ENCODE results near the gene TMEM115. TPM values are rescaled to one million over a fixed set of nuclear protein-coding genes. Genes with fewer than 3 reads are reported as not detected.

TMEM115 gene
- total RNA-seq, 2 donors from 2014 or later: 73.0 to 76.7 TPM

- H3K4me1 ChIP-seq (replicated peaks): peaks cover 27% of the 10 kb centered on the region
- intact Hi-C loops (cut with DNase I): loop anchor here (5.0 kb wide), 1 partner anchor 83 kb away; the partner anchor contains the start of gene GNAI2
- TF ChIP-seq POLR2A (IDR thresholded peaks at IDR 0.05): no peak
- no peak for TF ChIP-seq POLR2AphosphoS5 (IDR thresholded peaks at IDR 0.05)
- TF ChIP-seq, protein P1, sequence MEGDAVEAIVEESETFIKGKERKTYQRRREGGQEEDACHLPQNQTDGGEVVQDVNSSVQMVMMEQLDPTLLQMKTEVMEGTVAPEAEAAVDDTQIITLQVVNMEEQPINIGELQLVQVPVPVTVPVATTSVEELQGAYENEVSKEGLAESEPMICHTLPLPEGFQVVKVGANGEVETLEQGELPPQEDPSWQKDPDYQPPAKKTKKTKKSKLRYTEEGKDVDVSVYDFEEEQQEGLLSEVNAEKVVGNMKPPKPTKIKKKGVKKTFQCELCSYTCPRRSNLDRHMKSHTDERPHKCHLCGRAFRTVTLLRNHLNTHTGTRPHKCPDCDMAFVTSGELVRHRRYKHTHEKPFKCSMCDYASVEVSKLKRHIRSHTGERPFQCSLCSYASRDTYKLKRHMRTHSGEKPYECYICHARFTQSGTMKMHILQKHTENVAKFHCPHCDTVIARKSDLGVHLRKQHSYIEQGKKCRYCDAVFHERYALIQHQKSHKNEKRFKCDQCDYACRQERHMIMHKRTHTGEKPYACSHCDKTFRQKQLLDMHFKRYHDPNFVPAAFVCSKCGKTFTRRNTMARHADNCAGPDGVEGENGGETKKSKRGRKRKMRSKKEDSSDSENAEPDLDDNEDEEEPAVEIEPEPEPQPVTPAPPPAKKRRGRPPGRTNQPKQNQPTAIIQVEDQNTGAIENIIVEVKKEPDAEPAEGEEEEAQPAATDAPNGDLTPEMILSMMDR (IDR thresholded peaks at IDR 0.05): no peak
- no peak for DNase-seq (ENCODE audit: low spot score)
- peak overlapping the region; percentile 48 to 68 for H3K4me3 ChIP-seq
- WGBS: 68% methylated on average over 29 of the region's 29 CpGs
- no peaks in the 10 kb centered on the region for H3K9me3 ChIP-seq
- no peaks in the 10 kb centered on the region for H3K27me3 ChIP-seq (replicated peaks; ENCODE audit: insufficient read depth)
- no peaks in the 10 kb centered on the region for H3K36me3 ChIP-seq
- H3K27ac ChIP-seq: peak overlapping the region; percentile 88 to 95
These were observed 39.3 kb downstream of the TMEM115 start for GRCh38 chr3:50319894-50320625.

GRCh38 chr3:50319181-50319893 is 40.0 kb downstream of the TMEM115 start:
- Histone ChIP-seq H3K4me1 (replicated peaks) (peaks cover 27% of the 10 kb centered on the region), H3K9me3 (no peaks in the 10 kb centered on the region), H3K27me3 (replicated peaks; ENCODE audit: insufficient read depth) (no peaks in the 10 kb centered on the region), H3K36me3 (no peaks in the 10 kb centered on the region), H3K4me3 (no peak overlapping the region), H3K27ac (peak overlapping the region in 1 of 2 donors; percentile 90)
- TF ChIP-seq POLR2A (IDR thresholded peaks at IDR 0.05) (no peak), POLR2AphosphoS5 (IDR thresholded peaks at IDR 0.05) (no peak)
- TF ChIP-seq, protein P1 (IDR thresholded peaks at IDR 0.05): no peak
- intact Hi-C loops (cut with DNase I): no loop called here
- DNase-seq (ENCODE audit: low spot score): no peak
- WGBS: 89% methylated on average over 16 of the region's 16 CpGs

DNA sequence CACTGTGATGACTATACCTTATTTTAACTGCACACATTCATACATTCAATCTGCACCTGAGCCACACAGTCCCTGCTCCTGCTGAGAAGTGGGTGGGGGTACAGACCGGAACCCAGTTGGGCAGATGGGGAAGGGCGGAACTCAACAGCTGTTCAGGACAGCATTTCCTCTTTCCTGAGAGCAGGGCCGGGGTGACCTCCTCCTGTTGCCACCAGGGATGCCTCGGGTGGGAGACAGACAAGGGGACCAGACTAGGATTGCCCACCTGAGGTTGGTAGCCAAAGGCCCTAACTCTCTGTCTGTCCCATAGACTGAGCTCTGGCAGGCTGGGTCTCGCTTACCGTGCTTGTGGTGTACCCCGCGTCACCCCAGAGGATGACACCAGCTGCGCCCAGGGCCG is 40.7 kb downstream of the TMEM115 start:
- no peaks in the 10 kb centered on the region for H3K9me3 ChIP-seq
- peak overlapping the region in 1 of 2 donors; percentile 90 for H3K27ac ChIP-seq
- WGBS: 83% methylated on average over 9 of the region's 10 CpGs
- no peaks in the 10 kb centered on the region for H3K27me3 ChIP-seq (replicated peaks; ENCODE audit: insufficient read depth)
- no peak overlapping the region for H3K4me3 ChIP-seq
- no peaks in the 10 kb centered on the region for H3K36me3 ChIP-seq
- intact Hi-C loops (cut with DNase I): no loop called here
- H3K4me1 ChIP-seq (replicated peaks): peaks cover 27% of the 10 kb centered on the region
- DNase-seq (ENCODE audit: low spot score): no peak
- TF ChIP-seq, protein P1 (IDR thresholded peaks at IDR 0.05): no peak
- no peak for TF ChIP-seq POLR2A (IDR thresholded peaks at IDR 0.05)
- TF ChIP-seq POLR2AphosphoS5 (IDR thresholded peaks at IDR 0.05): no peak

DNA sequence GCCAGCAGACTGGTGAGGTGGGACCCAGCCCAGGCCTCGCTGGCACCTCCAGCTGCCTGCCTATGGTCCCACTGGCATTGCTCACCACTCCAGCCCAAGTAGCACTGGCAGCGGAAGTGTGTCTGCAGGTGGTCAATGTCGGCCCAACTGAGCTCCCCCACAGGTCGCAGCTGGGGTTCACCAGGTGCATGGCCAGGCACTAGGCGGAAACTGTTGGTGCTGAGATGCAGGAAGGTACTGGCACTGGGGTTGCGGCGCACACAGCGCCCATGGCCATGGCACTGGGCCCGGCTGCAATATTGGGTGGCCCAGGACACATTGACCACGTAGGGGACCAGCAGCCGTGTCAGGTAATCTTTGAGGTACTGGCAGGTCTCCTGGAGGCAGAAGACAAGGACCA is 41.2 kb downstream of the TMEM115 start:
- intact Hi-C loops (cut with DNase I): no loop called here
- no peak overlapping the region for H3K4me3 ChIP-seq
- TF ChIP-seq, protein P1 (IDR thresholded peaks at IDR 0.05): no peak
- TF ChIP-seq POLR2A (IDR thresholded peaks at IDR 0.05) (no peak), POLR2AphosphoS5 (IDR thresholded peaks at IDR 0.05) (no peak)
- H3K27ac ChIP-seq: peak overlapping the region; percentile 90 to 91
- WGBS: 84% methylated on average over 9 of the region's 11 CpGs
- H3K27me3 ChIP-seq (replicated peaks; ENCODE audit: insufficient read depth): no peaks in the 10 kb centered on the region
- no peak for DNase-seq (ENCODE audit: low spot score)
- no peaks in the 10 kb centered on the region for H3K36me3 ChIP-seq
- no peaks in the 10 kb centered on the region for H3K9me3 ChIP-seq
- H3K4me1 ChIP-seq (replicated peaks): peaks cover 27% of the 10 kb centered on the region

Measured in prostate gland (tissue), 2 donors.